ENCODE measurements around the gene TPRA1.

The TPRA1 gene

GRCh38 chr3:127625821-127626220 is 35.3 kb upstream of the TPRA1 start:
- no peak overlapping the region for H3K4me3 ChIP-seq (ENCODE audit: low read length)
- DNase-seq (ENCODE audit: low read depth) = no peak
- no peak for TF ChIP-seq CTCF (conservative IDR thresholded peaks at IDR 0.05; ENCODE audit: low read length)

GRCh38 chr3:127624063-127624462 is 33.5 kb upstream of the TPRA1 start:
- no peak for TF ChIP-seq CTCF (conservative IDR thresholded peaks at IDR 0.05; ENCODE audit: low read length)
- H3K4me3 ChIP-seq (ENCODE audit: low read length) = no peak overlapping the region
- DNase-seq (ENCODE audit: low read depth) = no peak

GRCh38 chr3:127622772-127623576 is 32.4 kb upstream of the TPRA1 start:
- no peak for DNase-seq (ENCODE audit: low read depth)
- no peak overlapping the region for H3K4me3 ChIP-seq (ENCODE audit: low read length)
- TF ChIP-seq CTCF (conservative IDR thresholded peaks at IDR 0.05; ENCODE audit: low read length) = no peak

- DNase-seq (ENCODE audit: low read depth) = no peak
- no peak overlapping the region for H3K4me3 ChIP-seq (ENCODE audit: low read length)
- TF ChIP-seq CTCF (conservative IDR thresholded peaks at IDR 0.05; ENCODE audit: low read length) = no peak
Observed at GRCh38 chr3:127622031-127622430, 31.5 kb upstream of the TPRA1 start.

GRCh38 chr3:127620637-127621375 is 30.3 kb upstream of the TPRA1 start:
- H3K4me3 ChIP-seq (ENCODE audit: low read length) = no peak overlapping the region
- DNase-seq (ENCODE audit: low read depth) = no peak
- no peak for TF ChIP-seq CTCF (conservative IDR thresholded peaks at IDR 0.05; ENCODE audit: low read length)

GRCh38 chr3:127618891-127619290 is 28.4 kb upstream of the TPRA1 start:
- H3K4me3 ChIP-seq (ENCODE audit: low read length) = no peak overlapping the region
- DNase-seq (ENCODE audit: low read depth) = no peak
- TF ChIP-seq CTCF (conservative IDR thresholded peaks at IDR 0.05; ENCODE audit: low read length) = no peak
